Lower lobe of right lung (tissue), 2 donors: Measurements from ENCODE around the gene CD36. TPM values are rescaled to one million over a fixed set of nuclear protein-coding genes. Genes with fewer than 3 reads are reported as not detected.

ENCODE experiments used
- ATAC-seq, 2 donors: fragments of 200-7000 bp; cut with Tn5 transposase; one replicate each; pipeline ENCODE4 v1.9.1; 2020 to 2022; ENCODE audit warnings: mild to moderate bottlenecking in 2 of 2, moderate library complexity in 2 of 2
- DNase-seq: peaks from one replicate; pipeline ENCODE4 v3.0.0-alpha.2; 2020
- H3K27ac ChIP-seq: fragments of 200-600 bp; one replicate; pipeline ENCODE4 v1.8.0; 2022
- H3K27me3 ChIP-seq: fragments of 200-600 bp; one replicate; pipeline ENCODE4 v1.8.0; 2022; ENCODE audit warnings: low read depth
- H3K36me3 ChIP-seq: fragments of 200-600 bp; one replicate; pipeline ENCODE4 v1.8.0; 2022; ENCODE audit warnings: mild to moderate bottlenecking
- H3K4me1 ChIP-seq: fragments of 200-600 bp; one replicate; pipeline ENCODE4 v1.8.0; 2022
- H3K4me3 ChIP-seq: fragments of 200-600 bp; one replicate; pipeline ENCODE4 v1.8.0; 2022; ENCODE audit warnings: mild to moderate bottlenecking
- H3K9me3 ChIP-seq: fragments of 200-600 bp; one replicate; pipeline ENCODE4 v1.8.0; 2022
- intact Hi-C: fragments of 100-400 bp; cut with DNase I; formaldehyde crosslinking; loops from one replicate; pipeline ENCODE4 v1.11.0; 2022
- total RNA-seq: library from RNA; stranded (reverse); fragmentation: NEBNext Ultra II Directional; extraction: Animal tissue kit (Norgen Biotek cat#: 25700); gene quantifications from one replicate; pipeline ENCODE4 v1.2.1, GENCODE V29; 2021
- TF ChIP-seq, protein P1 (sequence below): fragments of 200-600 bp; IDR thresholded peaks from one replicate; pipeline ENCODE4 v1.8.0; 2022; ENCODE audit warnings: antibody characterized with exemption, mild to moderate bottlenecking
- donor health status: DM: no; HTN: yes; CAD: no; lungs with severe emphysema.

The CD36 gene
- total RNA-seq, 1 donor from 2014 or later: 141 TPM

DNA sequence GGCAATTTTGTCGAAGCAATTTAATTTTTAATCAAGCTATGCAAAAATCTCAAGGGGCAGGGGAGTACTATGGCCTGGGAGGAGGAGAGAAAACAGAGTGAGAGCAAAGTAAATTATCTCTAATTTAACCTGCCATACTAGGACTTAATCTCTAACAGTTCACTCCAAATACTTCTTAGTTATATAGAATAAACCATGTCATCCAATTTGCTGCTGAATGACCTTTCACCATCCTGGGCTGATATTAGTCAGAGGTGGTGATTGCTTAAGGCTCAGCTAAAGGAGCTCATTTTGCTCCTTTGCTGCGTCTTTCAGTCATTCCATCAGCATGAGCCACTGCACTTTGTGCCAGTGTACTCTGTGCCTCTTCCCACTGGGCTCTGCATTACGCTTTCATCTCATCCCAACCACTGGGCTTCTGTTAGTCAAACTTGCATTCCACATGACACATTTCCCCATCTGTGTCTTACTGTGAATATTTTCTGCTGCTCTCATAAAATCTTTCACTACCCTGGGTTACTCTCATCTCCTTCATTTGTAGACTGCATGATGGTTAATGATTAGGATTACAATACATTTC, 84.3 kb downstream of the CD36 start:
- Histone ChIP-seq H3K4me3 (no peak overlapping the region), H3K36me3 (no peaks in the 10 kb centered on the region), H3K27ac (peak overlapping the region; percentile 57), H3K9me3 (no peaks in the 10 kb centered on the region), H3K4me1 (peaks cover 21% of the 10 kb centered on the region), H3K27me3 (no peaks in the 10 kb centered on the region)
- ATAC-seq (peak; percentile 84 to 87), DNase-seq (peak; percentile 48)
- TF ChIP-seq, protein P1, sequence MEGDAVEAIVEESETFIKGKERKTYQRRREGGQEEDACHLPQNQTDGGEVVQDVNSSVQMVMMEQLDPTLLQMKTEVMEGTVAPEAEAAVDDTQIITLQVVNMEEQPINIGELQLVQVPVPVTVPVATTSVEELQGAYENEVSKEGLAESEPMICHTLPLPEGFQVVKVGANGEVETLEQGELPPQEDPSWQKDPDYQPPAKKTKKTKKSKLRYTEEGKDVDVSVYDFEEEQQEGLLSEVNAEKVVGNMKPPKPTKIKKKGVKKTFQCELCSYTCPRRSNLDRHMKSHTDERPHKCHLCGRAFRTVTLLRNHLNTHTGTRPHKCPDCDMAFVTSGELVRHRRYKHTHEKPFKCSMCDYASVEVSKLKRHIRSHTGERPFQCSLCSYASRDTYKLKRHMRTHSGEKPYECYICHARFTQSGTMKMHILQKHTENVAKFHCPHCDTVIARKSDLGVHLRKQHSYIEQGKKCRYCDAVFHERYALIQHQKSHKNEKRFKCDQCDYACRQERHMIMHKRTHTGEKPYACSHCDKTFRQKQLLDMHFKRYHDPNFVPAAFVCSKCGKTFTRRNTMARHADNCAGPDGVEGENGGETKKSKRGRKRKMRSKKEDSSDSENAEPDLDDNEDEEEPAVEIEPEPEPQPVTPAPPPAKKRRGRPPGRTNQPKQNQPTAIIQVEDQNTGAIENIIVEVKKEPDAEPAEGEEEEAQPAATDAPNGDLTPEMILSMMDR: no peak
- intact Hi-C loops: no loop called here

DNA sequence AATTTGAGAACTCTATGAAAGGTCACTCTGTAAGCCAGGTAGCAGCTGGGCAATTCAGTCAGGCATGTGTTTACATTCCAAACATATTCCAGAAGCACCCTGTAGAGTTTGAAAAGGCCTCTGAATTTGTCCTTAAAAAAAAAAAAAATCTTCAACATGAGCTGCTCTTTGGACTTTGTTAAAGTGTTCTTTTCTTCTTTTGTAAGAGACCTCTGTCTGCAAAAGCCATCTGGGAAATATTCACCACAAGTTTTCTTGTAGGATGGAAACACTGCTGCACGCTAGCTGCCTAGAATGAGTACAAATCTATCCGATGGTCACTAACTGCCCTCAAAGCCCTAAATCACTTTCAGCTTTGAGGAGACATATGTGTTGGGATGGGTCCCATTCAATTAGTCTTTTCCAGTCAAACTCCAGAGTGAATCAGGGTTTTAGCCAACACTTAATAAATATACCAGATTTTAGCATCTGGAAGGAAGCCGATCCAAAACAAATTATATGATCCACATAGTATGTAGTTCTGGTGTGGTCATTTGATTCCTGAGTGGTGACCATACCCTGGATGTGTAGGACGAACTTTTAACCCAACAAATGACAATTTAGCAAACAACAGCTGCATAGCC, 85.9 kb downstream of the CD36 start:
- TF ChIP-seq, protein P1: no peak
- intact Hi-C loops: no loop called here
- Histone ChIP-seq H3K27me3 (no peaks in the 10 kb centered on the region), H3K9me3 (no peaks in the 10 kb centered on the region), H3K36me3 (no peaks in the 10 kb centered on the region), H3K4me1 (peaks cover 21% of the 10 kb centered on the region), H3K4me3 (no peak overlapping the region), H3K27ac (no peak overlapping the region)
- ATAC-seq (peak in 1 of 2 donors; percentile 23), DNase-seq (no peak)

DNA sequence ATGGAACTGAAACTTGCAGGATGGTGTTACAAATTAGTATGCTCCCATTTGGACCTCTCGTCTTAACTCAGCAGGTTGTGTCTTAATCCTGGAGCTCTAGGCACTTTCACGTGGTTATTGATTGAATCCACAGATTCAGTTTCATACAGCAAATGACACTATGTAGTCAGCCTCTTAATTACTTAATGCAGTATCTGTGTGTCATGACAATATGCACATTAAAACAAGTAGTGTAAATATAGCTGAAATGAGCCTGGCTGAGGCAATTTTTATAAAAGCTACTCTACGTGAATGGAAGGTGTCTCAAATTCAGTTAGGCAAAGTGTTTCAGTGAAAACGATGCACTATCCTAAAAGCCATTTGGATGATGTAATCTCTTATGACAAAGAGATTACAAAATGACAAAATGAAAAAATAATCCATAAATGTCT, 86.8 kb downstream of the CD36 start:
- H3K9me3 ChIP-seq: no peaks in the 10 kb centered on the region
- no peak for DNase-seq
- H3K27me3 ChIP-seq: no peaks in the 10 kb centered on the region
- ATAC-seq: no peak
- intact Hi-C loops: no loop called here
- H3K4me3 ChIP-seq: no peak overlapping the region
- no peak overlapping the region for H3K27ac ChIP-seq
- TF ChIP-seq, protein P1: no peak
- H3K36me3 ChIP-seq: no peaks in the 10 kb centered on the region
- peaks cover 21% of the 10 kb centered on the region for H3K4me1 ChIP-seq

Other genes starting within 250 kb of the CD36 start
- not detected for gene GNAT3, start 126.6 kb upstream of the CD36 start, total RNA-seq